ENCODE data around the gene SNX24. TPM values are rescaled to one million over a fixed set of nuclear protein-coding genes. Genes with fewer than 3 reads are reported as not detected.

Gene SNX24
- total RNA-seq, 1 donor from 2014 or later: 57.0 TPM

DNA sequence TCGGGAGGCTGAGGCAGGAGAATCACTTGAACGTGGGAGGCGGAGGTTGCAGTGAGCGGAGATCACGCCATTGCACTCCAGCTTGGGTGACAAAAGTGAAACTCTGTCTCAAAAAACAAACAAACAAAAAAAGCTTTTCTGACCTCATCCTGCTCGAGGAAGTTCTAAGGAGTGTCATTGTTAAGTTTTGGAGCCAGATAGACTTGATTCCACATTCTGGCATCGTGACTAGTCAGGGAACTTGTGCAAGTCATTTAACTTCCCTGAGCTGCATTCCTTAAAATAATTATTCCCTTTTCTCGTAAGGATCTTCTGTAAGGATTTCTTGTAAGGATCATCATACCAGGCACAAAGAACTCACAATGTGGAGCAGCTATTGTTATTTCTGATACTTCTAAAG, 26.2 kb downstream of the SNX24 start:
- Histone ChIP-seq H3K36me3 (ENCODE audit: control insufficient read depth, insufficient read depth, low read length) (no peaks in the 10 kb centered on the region), H3K4me3 (ENCODE audit: low read depth, low read length) (no peak overlapping the region), H3K27me3 (ENCODE audit: control insufficient read depth, insufficient read depth, low read length) (no peaks in the 10 kb centered on the region)
- DNase-seq (ENCODE audit: low read depth): no peak
- no peak for TF ChIP-seq CTCF (IDR thresholded peaks at IDR 0.05; ENCODE audit: insufficient read depth, low read length, poor library complexity, severe bottlenecking)

DNA sequence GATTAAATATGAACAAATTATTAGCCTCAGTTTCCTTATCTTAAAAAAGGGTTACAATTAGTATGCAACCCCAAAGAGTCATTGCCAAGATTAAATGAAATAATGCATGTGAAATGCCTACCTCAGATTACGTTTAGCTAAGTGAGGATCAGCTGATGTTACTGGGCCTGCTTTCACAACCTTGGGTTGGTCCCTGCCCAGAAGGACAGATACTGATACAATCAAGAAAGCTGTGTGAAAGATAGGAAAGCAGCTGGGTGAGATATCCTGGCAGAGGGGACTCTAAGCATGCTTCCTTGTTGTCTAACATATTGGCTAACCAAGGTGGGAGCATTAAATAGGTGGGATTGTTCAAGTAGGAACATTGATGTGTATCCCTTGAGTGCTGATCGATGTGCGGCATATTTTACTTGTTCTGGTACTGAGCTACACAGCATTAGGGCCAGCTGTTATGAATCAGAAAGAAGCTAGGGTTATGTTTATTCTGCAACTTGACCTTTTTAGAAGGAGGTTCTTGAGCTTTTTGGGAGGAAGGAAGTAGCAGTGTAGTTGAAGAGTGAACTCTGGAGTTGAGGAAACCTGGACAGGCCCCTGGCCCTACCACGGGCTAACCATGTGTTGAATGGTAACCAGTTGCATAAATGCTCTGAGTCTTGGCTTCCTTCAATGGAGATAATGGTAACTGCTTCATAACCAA, 28.9 kb downstream of the SNX24 start:
- Histone ChIP-seq H3K36me3 (ENCODE audit: control insufficient read depth, insufficient read depth, low read length) (no peaks in the 10 kb centered on the region), H3K27me3 (ENCODE audit: control insufficient read depth, insufficient read depth, low read length) (no peaks in the 10 kb centered on the region), H3K4me3 (ENCODE audit: low read depth, low read length) (no peak overlapping the region)
- DNase-seq (ENCODE audit: low read depth): no peak
- TF ChIP-seq CTCF (IDR thresholded peaks at IDR 0.05; ENCODE audit: insufficient read depth, low read length, poor library complexity, severe bottlenecking): no peak

DNA sequence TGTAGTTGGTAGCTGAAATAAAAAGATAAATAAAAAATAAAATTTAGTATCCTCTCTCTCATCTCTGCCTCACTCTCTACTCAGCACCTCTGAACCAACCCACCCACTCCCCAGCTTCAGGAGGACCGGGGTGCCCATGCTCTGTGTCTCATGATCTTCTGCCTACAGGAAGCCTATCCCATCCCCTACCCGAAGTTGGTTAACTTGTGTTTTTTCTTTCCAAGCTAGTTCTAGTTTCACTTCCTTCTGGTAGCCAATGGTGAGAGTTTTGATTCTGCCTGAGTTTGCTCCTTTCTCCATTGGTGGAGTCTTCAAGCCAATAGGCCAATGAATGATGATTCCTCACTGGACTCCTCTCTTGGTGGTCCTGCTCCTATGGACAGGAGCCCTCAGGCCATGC, 32.1 kb downstream of the SNX24 start:
- no peaks in the 10 kb centered on the region for H3K27me3 ChIP-seq (ENCODE audit: control insufficient read depth, insufficient read depth, low read length)
- TF ChIP-seq CTCF (IDR thresholded peaks at IDR 0.05; ENCODE audit: insufficient read depth, low read length, poor library complexity, severe bottlenecking): no peak
- H3K36me3 ChIP-seq (ENCODE audit: control insufficient read depth, insufficient read depth, low read length): no peaks in the 10 kb centered on the region
- DNase-seq (ENCODE audit: low read depth): no peak
- H3K4me3 ChIP-seq (ENCODE audit: low read depth, low read length): no peak overlapping the region

DNA sequence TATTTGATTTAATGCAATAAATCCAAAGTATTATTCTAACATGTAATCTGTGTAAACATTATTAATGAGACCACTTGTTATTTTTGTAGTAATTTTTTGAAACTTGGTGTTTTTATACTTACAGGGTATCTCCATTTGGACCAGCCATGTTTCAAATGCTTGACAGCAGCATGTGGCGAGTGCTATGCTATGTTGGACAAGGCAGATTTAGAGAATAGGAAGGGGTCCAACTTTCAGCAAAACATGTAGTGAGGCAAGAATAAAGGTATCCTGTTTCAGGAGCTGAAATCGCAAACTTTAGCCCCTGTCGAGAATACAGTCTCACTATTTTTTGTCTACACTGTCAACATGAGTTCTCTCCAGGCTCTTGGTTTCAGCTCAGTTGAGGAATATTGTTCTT, 33.7 kb downstream of the SNX24 start:
- no peaks in the 10 kb centered on the region for H3K36me3 ChIP-seq (ENCODE audit: control insufficient read depth, insufficient read depth, low read length)
- H3K4me3 ChIP-seq (ENCODE audit: low read depth, low read length): no peak overlapping the region
- TF ChIP-seq CTCF (IDR thresholded peaks at IDR 0.05; ENCODE audit: insufficient read depth, low read length, poor library complexity, severe bottlenecking): no peak
- DNase-seq (ENCODE audit: low read depth): no peak
- no peaks in the 10 kb centered on the region for H3K27me3 ChIP-seq (ENCODE audit: control insufficient read depth, insufficient read depth, low read length)

- H3K4me3 ChIP-seq (ENCODE audit: low read depth, low read length): no peak overlapping the region
- no peak for DNase-seq (ENCODE audit: low read depth)
- no peaks in the 10 kb centered on the region for H3K36me3 ChIP-seq (ENCODE audit: control insufficient read depth, insufficient read depth, low read length)
- TF ChIP-seq CTCF (IDR thresholded peaks at IDR 0.05; ENCODE audit: insufficient read depth, low read length, poor library complexity, severe bottlenecking): no peak
- H3K27me3 ChIP-seq (ENCODE audit: control insufficient read depth, insufficient read depth, low read length): no peaks in the 10 kb centered on the region
Observed at GRCh38 chr5:122880170-122880689, 34.8 kb downstream of the SNX24 start.

- no peaks in the 10 kb centered on the region for H3K36me3 ChIP-seq (ENCODE audit: control insufficient read depth, insufficient read depth, low read length)
- no peak overlapping the region for H3K4me3 ChIP-seq (ENCODE audit: low read depth, low read length)
- no peak for TF ChIP-seq CTCF (IDR thresholded peaks at IDR 0.05; ENCODE audit: insufficient read depth, low read length, poor library complexity, severe bottlenecking)
- no peak for DNase-seq (ENCODE audit: low read depth)
- no peaks in the 10 kb centered on the region for H3K27me3 ChIP-seq (ENCODE audit: control insufficient read depth, insufficient read depth, low read length)
Observed at GRCh38 chr5:122880749-122881148, 35.3 kb downstream of the SNX24 start.

All from kidney epithelial cell (primary cell).